Transverse colon (tissue), 4 donors: ENCODE results near the gene MYH10. TPM values are rescaled to one million over a fixed set of nuclear protein-coding genes. Genes with fewer than 3 reads are reported as not detected.

ENCODE experiments used
- DNase-seq: peaks from one replicate; pipeline ENCODE4 v3.0.0-alpha.2; 2019
- H3K27ac ChIP-seq, 4 donors: fragments of 200-600 bp; sonication (generic); 2 replicates each; pipeline ENCODE4 v1.5.1; 2016 to 2018; ENCODE audit warnings: inconsistent platforms in 4 of 4
- H3K27me3 ChIP-seq: fragments of 200-600 bp; sonication (generic); 2 replicates; pipeline ENCODE4 v1.5.1; 2017; ENCODE audit warnings: inconsistent platforms
- H3K36me3 ChIP-seq, 4 donors: fragments of 200-600 bp; sonication (generic); 2 replicates each; pipeline ENCODE4 v1.5.1; 2017 to 2019; ENCODE audit warnings: inconsistent platforms in 4 of 4
- H3K4me1 ChIP-seq, 4 donors: fragments of 200-600 bp; sonication (generic); 2 replicates each; pipeline ENCODE4 v1.5.1; 2017 to 2020; ENCODE audit warnings: inconsistent platforms in 4 of 4
- H3K4me3 ChIP-seq, 4 donors: fragments of 200-600 bp; sonication (generic); 1 replicate in 1 of 4; 2 replicates in 3 of 4; pipeline versions ENCODE4 v1.5.1 to v1.6.1; 2017 to 2019; ENCODE audit warnings: inconsistent platforms in 4 of 4
- H3K9me3 ChIP-seq, 2 donors: fragments of 200-600 bp; sonication (generic); 2 replicates each; pipeline ENCODE4 v1.5.1; 2017 to 2019; ENCODE audit warnings: inconsistent platforms in 2 of 2
- EP300 ChIP-seq: sonication (generic); formaldehyde crosslinking; IDR thresholded peaks from one replicate; pipeline ENCODE4 v1.6.1; 2017; ENCODE audit warnings: antibody characterized with exemption, low read depth
- POLR2A ChIP-seq: fragments of 450-650 bp; IDR thresholded peaks from one replicate; pipeline ENCODE4 v1.6.1; 2016; ENCODE audit warnings: antibody characterized with exemption, mild to moderate bottlenecking, moderate library complexity
- POLR2AphosphoS5 ChIP-seq, 3 donors: sonication (generic); formaldehyde crosslinking; IDR thresholded peaks; one replicate each; pipeline ENCODE4 v1.6.1; 2016; ENCODE audit warnings: antibody characterized with exemption in 3 of 3
- WGBS, 2 donors: methylation state at CpG; one replicate each; pipeline ENCODE4 v1.1.5; 2018; ENCODE audit warnings: low coverage in 1 of 2; 5-methylcytosine and 5-hydroxymethylcytosine counted together
- in situ Hi-C, 4 donors: fragments of 200-750 bp; cut with MboI; loops; one replicate each; pipeline versions ENCODE4 v1.15.0 to v1.15.1; 2017; ENCODE audit warnings: low sequenced_read_pairs in 3 of 4, low pct_ligation_motif_present in 1 of 4, low pct_unique_long_range_greater_than_20kb in 1 of 4
- intact Hi-C: fragments of 100-400 bp; cut with DNase I; formaldehyde crosslinking; loops from one replicate; pipeline ENCODE4 v1.15.1; 2023; ENCODE audit warnings: low total_unique reads
- total RNA-seq, 4 donors: library from RNA; depleted of rRNA; stranded (reverse); fragments of >200 nt; gene quantifications; one replicate each; pipeline ENCODE4 v1.1.0, GENCODE V29; 2016
- TF ChIP-seq, protein P1 (sequence below), 5 experiments: fragments of 200-600 bp in 3 of 5; fragments of 450-650 bp in 2 of 5; sonication (generic) in 3 of 5; IDR thresholded peaks; 1 replicate in 2 of 5; 2 replicates in 3 of 5; pipeline ENCODE4 v1.5.1; 2016 to 2017; ENCODE audit warnings: antibody characterized with exemption in 5 of 5, inconsistent platforms in 3 of 5, mild to moderate bottlenecking in 2 of 5, moderate library complexity in 1 of 5

The MYH10 gene
- total RNA-seq, 4 donors from 2014 or later = 3.7 to 71.2 (median 8.3) TPM

DNA sequence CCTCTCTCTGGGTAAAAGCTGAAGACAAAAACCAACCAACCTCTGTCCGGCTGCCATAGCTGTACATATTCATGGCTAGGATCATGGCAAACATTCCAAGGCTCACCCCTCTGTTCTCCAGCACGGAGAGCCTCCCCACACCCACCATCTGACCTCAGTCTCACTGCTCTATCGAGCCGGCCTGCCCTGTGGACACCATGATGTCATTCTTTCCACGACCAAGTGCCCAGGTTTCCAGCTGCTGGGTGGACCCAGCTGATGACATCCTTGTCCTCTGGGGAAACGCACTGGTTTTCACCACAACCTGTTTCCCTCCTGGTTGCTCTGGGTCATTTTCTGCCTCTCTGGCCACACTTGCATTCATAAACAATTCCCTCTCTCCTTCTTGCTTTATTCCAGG is 127.2 kb downstream of the MYH10 start:
- intact Hi-C loops (no loop called here), in situ Hi-C loops (no loop called here)
- Histone ChIP-seq H3K27me3 (no peaks in the 10 kb centered on the region), H3K36me3 (no peaks in the 10 kb centered on the region), H3K4me1 (no peaks in the 10 kb centered on the region), H3K9me3 (no peaks in the 10 kb centered on the region), H3K27ac (no peak overlapping the region), H3K4me3 (no peak overlapping the region)
- TF ChIP-seq EP300 (no peak), POLR2AphosphoS5 (IDR thresholded peaks at IDR 0.05) (no peak), POLR2A (no peak)
- TF ChIP-seq, protein P1, sequence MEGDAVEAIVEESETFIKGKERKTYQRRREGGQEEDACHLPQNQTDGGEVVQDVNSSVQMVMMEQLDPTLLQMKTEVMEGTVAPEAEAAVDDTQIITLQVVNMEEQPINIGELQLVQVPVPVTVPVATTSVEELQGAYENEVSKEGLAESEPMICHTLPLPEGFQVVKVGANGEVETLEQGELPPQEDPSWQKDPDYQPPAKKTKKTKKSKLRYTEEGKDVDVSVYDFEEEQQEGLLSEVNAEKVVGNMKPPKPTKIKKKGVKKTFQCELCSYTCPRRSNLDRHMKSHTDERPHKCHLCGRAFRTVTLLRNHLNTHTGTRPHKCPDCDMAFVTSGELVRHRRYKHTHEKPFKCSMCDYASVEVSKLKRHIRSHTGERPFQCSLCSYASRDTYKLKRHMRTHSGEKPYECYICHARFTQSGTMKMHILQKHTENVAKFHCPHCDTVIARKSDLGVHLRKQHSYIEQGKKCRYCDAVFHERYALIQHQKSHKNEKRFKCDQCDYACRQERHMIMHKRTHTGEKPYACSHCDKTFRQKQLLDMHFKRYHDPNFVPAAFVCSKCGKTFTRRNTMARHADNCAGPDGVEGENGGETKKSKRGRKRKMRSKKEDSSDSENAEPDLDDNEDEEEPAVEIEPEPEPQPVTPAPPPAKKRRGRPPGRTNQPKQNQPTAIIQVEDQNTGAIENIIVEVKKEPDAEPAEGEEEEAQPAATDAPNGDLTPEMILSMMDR (IDR thresholded peaks at IDR 0.05) = no peak
- DNase-seq = no peak
- 65 to 73% methylated on average over 2 to 6 of the region's 6 CpGs for WGBS, 2 donors

DNA sequence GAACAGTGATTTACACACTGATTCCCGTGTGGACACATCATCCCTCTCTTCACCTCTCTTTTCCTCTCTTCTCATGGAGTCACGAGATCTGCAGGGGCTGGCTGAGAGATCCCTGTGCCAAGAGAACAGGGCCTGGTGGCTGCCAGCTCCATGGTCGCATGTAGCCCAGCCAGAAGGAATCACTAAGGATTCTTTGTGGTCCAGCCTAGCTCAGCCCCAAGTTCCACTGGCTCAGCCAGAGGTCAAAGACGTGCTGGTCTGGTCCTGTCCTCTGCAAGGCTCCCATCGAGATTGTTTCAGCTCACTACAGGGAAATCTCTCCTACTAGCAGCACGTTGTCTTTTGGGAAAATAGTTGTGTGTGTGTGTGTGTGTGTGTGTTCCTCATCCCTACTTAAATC is 128.4 kb downstream of the MYH10 start:
- TF ChIP-seq POLR2A (no peak), POLR2AphosphoS5 (IDR thresholded peaks at IDR 0.05) (no peak), EP300 (no peak)
- TF ChIP-seq, protein P1 (IDR thresholded peaks at IDR 0.05) = no peak
- intact Hi-C loops (no loop called here), in situ Hi-C loops (no loop called here)
- Histone ChIP-seq H3K27me3 (no peaks in the 10 kb centered on the region), H3K4me3 (no peak overlapping the region), H3K27ac (no peak overlapping the region), H3K4me1 (no peaks in the 10 kb centered on the region), H3K36me3 (no peaks in the 10 kb centered on the region), H3K9me3 (no peaks in the 10 kb centered on the region)
- DNase-seq = no peak
- 83% methylated on average over 6 of the region's 6 CpGs; no CpG with 5 or more reads in 1 of the 2 donors for WGBS, 2 donors

DNA sequence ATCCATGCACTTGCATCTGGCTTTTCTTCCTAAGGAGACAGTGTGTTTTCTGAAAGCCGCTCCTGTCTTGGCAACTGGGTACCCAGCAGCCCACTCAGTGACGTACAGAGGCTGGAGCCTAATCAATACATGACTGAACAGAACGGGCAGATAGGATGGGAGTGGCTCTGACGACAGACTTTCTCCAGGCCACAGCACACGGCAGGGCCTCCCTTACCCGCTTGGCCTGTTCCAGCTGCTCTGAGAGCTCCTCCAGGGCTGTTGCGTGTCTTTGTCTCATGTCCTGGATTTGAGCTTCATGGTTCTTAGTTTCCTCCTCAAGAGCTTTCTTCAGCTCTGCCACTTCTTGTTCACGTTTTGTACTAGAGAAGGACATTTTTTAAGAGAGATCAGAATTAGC is 129.9 kb downstream of the MYH10 start:
- DNase-seq = no peak
- no peaks in the 10 kb centered on the region for H3K27me3 ChIP-seq
- intact Hi-C loops (no loop called here), in situ Hi-C loops (no loop called here)
- WGBS, 2 donors = 85 to 87% methylated on average over 4 to 8 of the region's 8 CpGs
- H3K4me3 ChIP-seq = no peak overlapping the region
- TF ChIP-seq EP300 = no peak
- TF ChIP-seq POLR2AphosphoS5 (IDR thresholded peaks at IDR 0.05) = no peak
- TF ChIP-seq POLR2A = no peak
- TF ChIP-seq, protein P1 (IDR thresholded peaks at IDR 0.05) = no peak
- H3K36me3 ChIP-seq = no peaks in the 10 kb centered on the region
- H3K27ac ChIP-seq = no peak overlapping the region
- no peaks in the 10 kb centered on the region for H3K9me3 ChIP-seq
- no peaks in the 10 kb centered on the region for H3K4me1 ChIP-seq

DNA sequence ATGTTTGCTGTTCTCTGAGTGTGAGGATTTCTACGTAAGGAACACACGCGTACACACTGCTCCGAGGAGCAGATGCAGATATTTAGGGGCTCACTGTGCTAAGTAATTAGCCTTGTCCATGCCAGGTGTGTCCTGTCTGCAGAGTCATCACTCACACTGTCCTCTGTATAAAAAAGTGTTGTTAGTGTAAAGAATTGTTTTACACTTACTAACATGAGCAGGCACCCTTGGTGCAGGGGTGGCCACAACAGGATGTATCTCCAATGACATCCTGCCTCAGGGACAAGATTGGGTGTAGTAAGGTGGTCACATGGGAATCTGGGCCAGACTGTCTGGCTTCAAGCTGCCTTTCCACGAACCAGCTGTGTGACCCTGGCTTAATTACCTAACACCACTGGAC is 130.9 kb downstream of the MYH10 start:
- Histone ChIP-seq H3K27me3 (no peaks in the 10 kb centered on the region), H3K36me3 (no peaks in the 10 kb centered on the region), H3K4me3 (no peak overlapping the region), H3K9me3 (no peaks in the 10 kb centered on the region), H3K4me1 (no peaks in the 10 kb centered on the region), H3K27ac (no peak overlapping the region)
- in situ Hi-C loops = no loop called here
- TF ChIP-seq, protein P1 (IDR thresholded peaks at IDR 0.05) = no peak
- TF ChIP-seq POLR2A (no peak), POLR2AphosphoS5 (IDR thresholded peaks at IDR 0.05) (no peak), EP300 (no peak)
- intact Hi-C loops = no loop called here
- no peak for DNase-seq
- 89% methylated on average over 5 of the region's 5 CpGs; no CpG with 5 or more reads in 1 of the 2 donors for WGBS, 2 donors
